SK-N-MC (cell line): ENCODE measurements around the gene NUBP2.

Source experiments
- EZH2 ChIP-seq: fragments of 200-600 bp; sonication (generic); IDR thresholded peaks from one replicate; pipeline ENCODE4 v1.6.1; 2017; ENCODE audit warnings: antibody characterized with exemption
- POLR2AphosphoS5 ChIP-seq: IDR thresholded peaks from 2 replicates; pipeline ENCODE4 v1.6.1; 2012; ENCODE audit warnings: mild to moderate bottlenecking, low read depth, low read length, borderline replicate concordance

DNA sequence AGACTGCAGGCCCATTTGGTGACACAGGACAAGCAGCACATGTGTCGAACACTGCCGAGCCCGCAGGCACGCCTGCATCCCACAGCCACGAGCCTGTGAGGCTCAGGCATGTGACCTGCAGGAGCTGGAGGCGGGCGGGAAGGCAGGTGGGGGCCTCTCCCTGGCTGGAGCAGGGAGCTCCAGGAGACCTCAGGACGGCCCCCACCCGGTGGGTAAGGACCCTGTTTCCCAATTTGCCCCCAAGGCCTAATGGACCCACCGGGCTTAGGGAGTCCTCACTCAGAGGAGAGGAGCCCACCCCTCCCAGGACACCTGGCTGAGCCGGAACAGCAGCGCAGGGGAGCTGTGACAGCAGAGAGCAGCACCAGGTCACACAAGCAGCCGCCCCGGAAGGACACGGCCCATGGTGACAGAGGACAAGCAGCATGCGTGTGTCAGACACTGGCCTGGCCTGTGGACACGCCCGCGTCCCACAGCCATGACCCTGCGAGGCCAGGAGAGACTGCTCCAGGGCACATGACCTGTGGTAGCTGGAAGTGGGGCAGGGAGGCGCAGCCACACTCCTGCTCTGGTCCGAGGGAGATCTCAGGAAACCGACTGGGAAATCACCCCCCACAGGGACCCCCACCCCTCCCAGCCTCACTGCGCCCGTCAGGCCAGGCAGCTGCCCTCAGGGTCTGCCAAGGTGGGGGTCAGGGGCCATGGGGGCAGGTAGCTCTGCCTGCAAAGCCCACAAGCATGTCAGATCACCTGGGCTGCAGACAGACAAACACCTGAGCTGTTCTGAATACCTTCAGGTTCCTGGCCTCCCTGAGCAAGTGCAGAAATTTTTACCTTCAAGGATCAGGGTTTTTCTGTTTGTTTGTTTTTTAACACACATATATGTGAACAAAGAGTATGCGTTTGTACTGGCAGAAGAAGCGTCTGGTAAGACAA lies 2.8 kb upstream of the NUBP2 start:
- TF ChIP-seq EZH2 (no peak), POLR2AphosphoS5 (peak; percentile 61)
